ENCODE data around the gene PDHB. TPM values are rescaled to one million over a fixed set of nuclear protein-coding genes. Genes with fewer than 3 reads are reported as not detected.

PDHB gene
- 60.3 and 80.1 TPM in 2 replicates for total RNA-seq

GRCh38 chr3:58433400-58434167 lies at the start of gene PDHB:
Gene PDHB, minus strand, starts transcription at chr3:58433832. Its CDS starts 23 bp downstream, at chr3:58433809.

Other genes starting within 250 kb of the PDHB start
- gene DNASE1L3, start 222.9 kb downstream of the PDHB start, total RNA-seq: 1.7 and 8.7 TPM in 2 replicates
- 18.5 and 20.6 TPM in 2 replicates for gene ABHD6, start 196.0 kb downstream of the PDHB start, total RNA-seq
- gene RPP14, start 127.6 kb downstream of the PDHB start, total RNA-seq: 15.5 and 16.1 TPM in 2 replicates
- 7.7 and 10.4 TPM in 2 replicates for gene HTD2, start 127.3 kb downstream of the PDHB start, total RNA-seq
- 21.6 and 27.2 TPM in 2 replicates for gene PXK, start 100.9 kb downstream of the PDHB start, total RNA-seq
- 6.0 and 6.7 TPM in 2 replicates for gene KCTD6, start 58.3 kb upstream of the PDHB start, total RNA-seq
- gene ACOX2, start 103.4 kb upstream of the PDHB start, total RNA-seq: 0.77 and 1.3 TPM in 2 replicates
- 0.09 and 0.11 TPM in 2 replicates for gene FAM107A, start 143.6 kb upstream of the PDHB start, total RNA-seq
- not detected in 2 replicates for gene FAM3D, start 232.9 kb upstream of the PDHB start, total RNA-seq